GM23248 (cell line): ENCODE data around the gene PSMF1. TPM values are rescaled to one million over a fixed set of nuclear protein-coding genes. Genes with fewer than 3 reads are reported as not detected.
A peak's percentile ranks its signal among the peaks of the same experiment; 100 is the strongest.

Experiments used
- DNase-seq: peaks from one replicate; pipeline ENCODE4 v3.0.0-alpha.2; 2015
- H2AFZ ChIP-seq: fragments of 200-600 bp; sonication (generic); 2 replicates; pipeline ENCODE4 v1.6.1; 2016; ENCODE audit warnings: antibody characterized with exemption
- H3F3A ChIP-seq: fragments of 200-600 bp; sonication (generic); 2 replicates; pipeline ENCODE4 v1.6.1; 2016; ENCODE audit warnings: mild to moderate bottlenecking, antibody characterized with exemption, mixed run types; ENCODE audit not compliant: insufficient read depth
- H3K27ac ChIP-seq: fragments of 200-600 bp; sonication (generic); 2 replicates; pipeline ENCODE4 v1.5.1; 2016; ENCODE audit warnings: mild to moderate bottlenecking
- H3K27me3 ChIP-seq: fragments of 200-600 bp; sonication (generic); replicated peaks from 2 replicates; pipeline ENCODE4 v1.6.1; 2016; ENCODE audit warnings: mild to moderate bottlenecking; ENCODE audit not compliant: insufficient read depth
- H3K36me3 ChIP-seq: fragments of 200-600 bp; sonication (generic); 2 replicates; pipeline ENCODE4 v1.6.1; 2016; ENCODE audit warnings: low read depth, mild to moderate bottlenecking
- H3K4me1 ChIP-seq: fragments of 200-600 bp; sonication (generic); 2 replicates; pipeline ENCODE4 v1.6.1; 2016; ENCODE audit warnings: mild to moderate bottlenecking; ENCODE audit not compliant: insufficient read depth
- H3K4me2 ChIP-seq: fragments of 200-600 bp; sonication (generic); one replicate; pipeline ENCODE4 v1.6.1; 2016; ENCODE audit warnings: mild to moderate bottlenecking; ENCODE audit not compliant: unreplicated experiment
- H3K4me3 ChIP-seq: fragments of 200-600 bp; sonication (generic); 2 replicates; pipeline ENCODE4 v1.5.1; 2016; ENCODE audit warnings: mild to moderate bottlenecking
- H3K79me2 ChIP-seq: fragments of 200-600 bp; sonication (generic); 2 replicates; pipeline ENCODE4 v1.6.1; 2016; ENCODE audit warnings: mild to moderate bottlenecking; ENCODE audit not compliant: insufficient read depth
- H3K9ac ChIP-seq: fragments of 200-600 bp; sonication (generic); 2 replicates; pipeline ENCODE4 v1.6.1; 2016; ENCODE audit warnings: mild to moderate bottlenecking
- H3K9me2 ChIP-seq: fragments of 200-600 bp; sonication (generic); 2 replicates; pipeline ENCODE4 v1.6.1; 2016; ENCODE audit warnings: mixed run types, mild to moderate bottlenecking, moderate library complexity; ENCODE audit not compliant: insufficient read depth
- H3K9me3 ChIP-seq: fragments of 200-600 bp; sonication (generic); one replicate; pipeline ENCODE4 v1.6.1; 2017; ENCODE audit warnings: low read depth
- H4K20me1 ChIP-seq: fragments of 200-600 bp; sonication (generic); 2 replicates; pipeline ENCODE4 v1.6.0; 2016; ENCODE audit not compliant: insufficient read depth
- EZH2 ChIP-seq: fragments of 200-600 bp; sonication (generic); IDR thresholded peaks from 2 replicates; pipeline ENCODE4 v1.6.1; 2018; ENCODE audit warnings: antibody characterized with exemption, mild to moderate bottlenecking; ENCODE audit not compliant: insufficient read depth, poor library complexity, severe bottlenecking
- EZH2phosphoT487 ChIP-seq: fragments of 200-600 bp; sonication (generic); IDR thresholded peaks from 2 replicates; pipeline ENCODE4 v1.6.1; 2018; ENCODE audit warnings: antibody characterized with exemption, moderate library complexity, mild to moderate bottlenecking, low read depth; ENCODE audit not compliant: insufficient read depth
- WGBS, 2 experiments: methylation state at CpG; one replicate each; pipeline ENCODE4 v1.1.6; 2015 to 2017; ENCODE audit warnings: low lambda C conversion rate in 2 of 2, low coverage in 1 of 2; ENCODE audit errors: missing lambda C conversion rate in 2 of 2; 5-methylcytosine and 5-hydroxymethylcytosine counted together
- in situ Hi-C: fragments of 300-500 bp; cut with MboI; formaldehyde crosslinking; loops from 2 replicates; pipeline ENCODE4 v1.15.0; 2020
- polyA plus RNA-seq: library from polyadenylated mRNA; unstranded; fragments of >200 nt; fragmentation: Nextera tagmentation; extraction: Ambion mirVana; gene quantifications from 2 replicates; pipeline ENCODE4 v1.2.1, GENCODE V29; 2016
- total RNA-seq: library from RNA; depleted of rRNA; stranded (reverse); fragments of >200 nt; shearing (Covaris generic); gene quantifications from 2 replicates; pipeline ENCODE4 v1.2.3, GENCODE V29; 2014

PSMF1 gene
- total and polyA plus RNA-seq, 2 experiments from 2014 or later: 150 to 160 TPM

DNA sequence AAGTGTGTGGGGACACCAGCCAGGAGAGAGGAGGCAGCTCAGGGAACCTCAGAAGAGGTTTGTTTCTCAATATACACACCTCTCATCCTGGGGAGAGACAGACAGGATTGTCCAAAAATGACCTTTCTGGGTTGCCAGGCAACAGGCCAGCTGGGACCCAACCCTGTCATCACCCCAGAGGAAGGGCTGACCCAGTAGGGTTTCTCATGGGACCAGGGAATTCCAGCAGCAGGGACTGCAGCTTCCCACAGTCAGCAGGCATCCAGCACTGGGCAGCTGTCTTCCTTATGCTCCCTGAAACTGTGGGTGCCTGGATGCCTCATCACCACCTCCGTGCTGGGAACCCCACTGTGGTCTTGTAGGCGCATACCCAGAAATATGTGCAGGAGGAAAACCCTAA is 86.2 kb downstream of the PSMF1 start:
- H3K4me1 ChIP-seq: no peaks in the 10 kb centered on the region
- H3K9ac ChIP-seq: no peak overlapping the region
- no peaks in the 10 kb centered on the region for H4K20me1 ChIP-seq
- TF ChIP-seq EZH2: no peak
- no peak for TF ChIP-seq EZH2phosphoT487
- no peak overlapping the region for H3K27ac ChIP-seq
- no peak overlapping the region for H3K4me2 ChIP-seq
- H3F3A ChIP-seq: no peaks in the 10 kb centered on the region
- H3K4me3 ChIP-seq: no peak overlapping the region
- in situ Hi-C loops: loop anchor here (25.0 kb wide), 1 partner anchor 392 kb away; no protein-coding TSS in a partner anchor
- no peaks in the 10 kb centered on the region for H3K36me3 ChIP-seq
- no peaks in the 10 kb centered on the region for H3K9me3 ChIP-seq
- WGBS, 2 experiments: 63 to 70% methylated on average over 2 of the region's 2 CpGs
- H3K79me2 ChIP-seq: no peaks in the 10 kb centered on the region
- H2AFZ ChIP-seq: no peak overlapping the region
- no peaks in the 10 kb centered on the region for H3K9me2 ChIP-seq
- peaks cover 44% of the 10 kb centered on the region for H3K27me3 ChIP-seq
- DNase-seq: no peak

DNA sequence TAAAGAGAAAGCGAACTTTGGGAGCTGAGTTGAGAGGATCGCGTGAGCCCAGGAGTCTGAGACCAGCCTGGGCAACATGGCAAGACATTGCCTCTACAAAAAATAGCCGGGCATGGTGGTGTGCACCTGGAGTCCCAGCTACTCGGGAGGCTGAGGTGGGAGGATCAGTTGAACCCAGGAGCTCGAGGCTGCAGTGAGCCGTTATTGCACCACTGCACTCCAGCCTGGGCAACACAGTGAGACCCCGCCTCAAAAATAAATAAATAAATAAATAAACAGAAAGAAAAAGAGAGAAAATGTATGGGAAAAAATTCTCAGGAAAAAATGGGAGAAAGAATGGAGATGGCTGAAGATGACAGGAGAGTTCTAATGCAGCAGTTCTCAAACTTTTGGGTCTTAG is 87.4 kb downstream of the PSMF1 start:
- 69 to 72% methylated on average over 8 of the region's 8 CpGs for WGBS, 2 experiments
- Histone ChIP-seq H3K79me2 (no peaks in the 10 kb centered on the region), H2AFZ (no peak overlapping the region), H3K9ac (no peak overlapping the region), H3K4me2 (no peak overlapping the region), H3F3A (no peaks in the 10 kb centered on the region), H3K36me3 (no peaks in the 10 kb centered on the region), H4K20me1 (no peaks in the 10 kb centered on the region), H3K27me3 (peaks cover 48% of the 10 kb centered on the region), H3K27ac (no peak overlapping the region), H3K4me1 (no peaks in the 10 kb centered on the region), H3K9me3 (no peaks in the 10 kb centered on the region), H3K4me3 (no peak overlapping the region), H3K9me2 (no peaks in the 10 kb centered on the region)
- TF ChIP-seq EZH2 (no peak), EZH2phosphoT487 (no peak)
- in situ Hi-C loops: loop anchor here (25.0 kb wide), 1 partner anchor 394 kb away; no protein-coding TSS in a partner anchor
- no peak for DNase-seq

DNA sequence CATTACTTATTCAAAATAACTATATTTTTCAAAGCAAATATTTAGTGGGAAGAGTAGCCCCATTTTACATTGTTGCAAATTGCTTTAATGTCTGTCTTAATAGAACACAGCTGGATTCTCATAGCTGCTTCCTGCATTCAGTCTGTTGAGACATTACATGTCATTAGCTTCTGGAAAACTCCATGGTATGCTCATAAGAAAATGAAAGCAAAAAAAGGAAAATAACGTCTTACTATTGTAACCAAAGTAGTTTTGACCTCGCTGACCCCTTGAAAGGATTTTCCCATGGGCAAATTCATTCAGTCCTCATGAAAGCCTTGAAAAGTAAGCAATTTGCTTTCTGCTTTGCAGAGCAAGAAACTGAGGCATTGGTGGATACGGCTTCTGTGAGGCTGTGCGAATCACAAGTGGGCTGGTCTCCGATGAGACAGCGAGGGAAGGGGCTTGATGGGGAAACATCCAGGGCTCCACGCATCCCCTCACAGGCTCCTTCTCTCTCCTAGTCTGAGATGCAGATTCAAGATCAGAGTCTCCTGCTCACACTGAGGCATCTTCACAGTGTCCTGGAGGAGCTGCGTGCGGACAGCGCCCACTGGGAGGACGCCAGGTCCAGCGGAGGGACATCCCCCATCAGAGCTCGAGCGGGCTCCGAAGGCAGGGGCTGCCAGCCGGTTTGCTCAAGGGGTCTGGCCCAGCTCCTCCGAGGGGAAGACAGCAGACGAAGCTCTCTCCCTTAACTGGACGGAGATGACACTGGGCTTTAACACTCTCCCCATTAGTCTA is 88.2 kb downstream of the PSMF1 start:
- Histone ChIP-seq H3K27ac (no peak overlapping the region), H3K9me3 (no peaks in the 10 kb centered on the region), H3K4me1 (no peaks in the 10 kb centered on the region), H2AFZ (no peak overlapping the region), H3K4me3 (peak overlapping the region; percentile 50), H3K27me3 (peaks cover 41% of the 10 kb centered on the region), H3F3A (no peaks in the 10 kb centered on the region), H3K79me2 (no peaks in the 10 kb centered on the region), H3K4me2 (peak overlapping the region; percentile 67), H3K9me2 (no peaks in the 10 kb centered on the region), H4K20me1 (no peaks in the 10 kb centered on the region), H3K9ac (no peak overlapping the region), H3K36me3 (no peaks in the 10 kb centered on the region)
- in situ Hi-C loops: loop anchor here (25.0 kb wide), 1 partner anchor 394 kb away; no protein-coding TSS in a partner anchor
- DNase-seq: peak; percentile 59
- TF ChIP-seq EZH2 (no peak), EZH2phosphoT487 (no peak)
- 7 to 10% methylated on average over 18 to 19 of the region's 19 CpGs for WGBS, 2 experiments

DNA sequence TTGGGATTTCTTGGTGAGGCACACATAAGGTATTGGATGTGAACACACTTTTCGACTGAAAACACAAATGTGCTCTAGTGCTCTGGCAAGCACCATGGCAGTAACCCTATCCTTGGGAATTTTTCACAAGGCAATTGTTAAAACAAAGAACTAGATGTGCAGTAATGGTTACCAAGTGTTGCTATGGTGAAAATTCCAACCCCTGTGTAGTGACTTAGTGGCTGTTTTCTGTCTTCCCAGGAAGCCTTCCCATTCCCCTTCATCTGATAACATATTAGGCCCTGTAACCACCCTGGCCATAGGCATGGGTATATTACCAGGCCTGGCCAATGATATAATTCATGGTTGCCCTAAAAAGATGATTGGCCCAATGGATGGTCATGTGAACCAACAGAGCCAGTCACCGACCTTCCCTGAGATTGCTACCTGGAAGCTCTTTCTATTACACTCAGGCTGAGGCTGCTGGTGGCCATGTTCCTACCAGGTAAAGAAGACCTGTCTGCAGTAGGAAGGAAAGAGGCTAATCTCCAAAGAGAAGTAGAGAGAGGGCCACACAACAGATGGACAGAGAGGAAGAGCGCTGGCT is 89.0 kb downstream of the PSMF1 start:
- no peaks in the 10 kb centered on the region for H3K4me1 ChIP-seq
- in situ Hi-C loops: loop anchor here (25.0 kb wide), 1 partner anchor 395 kb away; no protein-coding TSS in a partner anchor
- H3K27me3 ChIP-seq: peaks cover 32% of the 10 kb centered on the region
- H3K9me2 ChIP-seq: no peaks in the 10 kb centered on the region
- H4K20me1 ChIP-seq: no peaks in the 10 kb centered on the region
- H3K4me2 ChIP-seq: no peak overlapping the region
- H3K4me3 ChIP-seq: no peak overlapping the region
- H3K36me3 ChIP-seq: no peaks in the 10 kb centered on the region
- H3K9ac ChIP-seq: no peak overlapping the region
- H3K27ac ChIP-seq: no peak overlapping the region
- DNase-seq: no peak
- no peaks in the 10 kb centered on the region for H3K9me3 ChIP-seq
- no peaks in the 10 kb centered on the region for H3K79me2 ChIP-seq
- 86 to 92% methylated on average over 3 of the region's 3 CpGs for WGBS, 2 experiments
- no peaks in the 10 kb centered on the region for H3F3A ChIP-seq
- no peak for TF ChIP-seq EZH2
- no peak for TF ChIP-seq EZH2phosphoT487
- H2AFZ ChIP-seq: no peak overlapping the region
